IMR-90 (cell line): Measurements from ENCODE around the gene DLL1. TPM values are rescaled to one million over a fixed set of nuclear protein-coding genes. Genes with fewer than 3 reads are reported as not detected.
A peak's percentile ranks its signal among the peaks of the same experiment; 100 is the strongest.

Experiments used
- ATAC-seq: fragments of 200-7000 bp; cut with Tn5 transposase; 2 replicates; pipeline ENCODE4 v1.9.1; 2020; ENCODE audit warnings: low read depth, mild to moderate bottlenecking, moderate library complexity
- BruUV-seq: library from RNA; stranded (reverse); fragments of 400-500 nt; replicated peaks from 2 replicates; lab custom pipeline; 2021; lab: Mats Ljungman, UMichigan
- CTCF ChIA-PET: fragments of 300-600 bp; formaldehyde crosslinking; extraction: SDS; loops from one replicate; lab custom pipeline; 2021; ENCODE audit warnings: antibody characterized with exemption; lab: Yijun Ruan, JAX
- POLR2A ChIA-PET: fragments of 300-600 bp; sonication (Branson Sonifier 250); formaldehyde crosslinking; loops from one replicate; lab custom pipeline; 2022; ENCODE audit warnings: antibody characterized with exemption; ENCODE audit not compliant: unreplicated experiment; lab: Charles Lee
- DNase-seq: peaks from one replicate; pipeline ENCODE4 v3.0.0; 2013
- H2AFZ ChIP-seq: replicated peaks from 2 replicates; pipeline ENCODE3; 2013; ENCODE audit warnings: low read length, mild to moderate bottlenecking; ENCODE audit not compliant: poor library complexity
- H2AK5ac ChIP-seq: 2 replicates; pipeline ENCODE4 v1.6.1; 2013; ENCODE audit warnings: low read depth, low read length, inconsistent platforms
- H2AK9ac ChIP-seq: replicated peaks from 2 replicates; pipeline ENCODE3; 2013; ENCODE audit warnings: mild to moderate bottlenecking, low read depth, low read length, moderate library complexity; ENCODE audit not compliant: poor library complexity
- H2BK120ac ChIP-seq: 2 replicates; pipeline ENCODE4 v1.6.1; 2013; ENCODE audit warnings: low read depth, low read length, inconsistent platforms
- H2BK15ac ChIP-seq: 3 replicates; pipeline ENCODE4 v1.6.1; 2013; ENCODE audit warnings: low read depth, low read length, inconsistent platforms
- H2BK20ac ChIP-seq: 2 replicates; pipeline ENCODE4 v1.6.1; 2013; ENCODE audit warnings: low read depth, mild to moderate bottlenecking, inconsistent platforms, low read length, moderate library complexity
- H2BK5ac ChIP-seq: 2 replicates; pipeline ENCODE4 v1.6.1; 2013; ENCODE audit warnings: mild to moderate bottlenecking, low read depth, low read length, inconsistent platforms; ENCODE audit not compliant: poor library complexity, severe bottlenecking
- H3K14ac ChIP-seq: replicated peaks from 2 replicates; pipeline ENCODE4 v1.6.1; 2013; ENCODE audit warnings: low read depth, low read length, inconsistent platforms
- H3K18ac ChIP-seq: 2 replicates; pipeline ENCODE4 v1.6.1; 2013; ENCODE audit warnings: low read depth, low read length, control low read depth
- H3K23ac ChIP-seq: 2 replicates; pipeline ENCODE4 v1.6.1; 2013; ENCODE audit warnings: low read depth, low read length, inconsistent platforms
- H3K27ac ChIP-seq: 2 replicates; pipeline ENCODE4 v1.5.1; 2013; ENCODE audit warnings: mild to moderate bottlenecking, control low read depth, low read length; ENCODE audit not compliant: insufficient read depth
- H3K27me3 ChIP-seq: 2 replicates; pipeline ENCODE4 v1.6.1; 2013; ENCODE audit warnings: low read length; ENCODE audit not compliant: control insufficient read depth, insufficient read depth
- H3K36me3 ChIP-seq: 2 replicates; pipeline ENCODE4 v1.6.1; 2013; ENCODE audit warnings: low read length, mixed read lengths; ENCODE audit not compliant: control insufficient read depth, insufficient read depth
- H3K4ac ChIP-seq: 2 replicates; pipeline ENCODE4 v1.6.1; 2013; ENCODE audit warnings: low read depth, low read length, inconsistent platforms
- H3K4me1 ChIP-seq: 2 replicates; pipeline ENCODE4 v1.6.1; 2013; ENCODE audit warnings: low read length, mixed read lengths; ENCODE audit not compliant: control insufficient read depth, insufficient read depth
- H3K4me2 ChIP-seq: 2 replicates; pipeline ENCODE4 v1.6.1; 2013; ENCODE audit warnings: low read depth, mild to moderate bottlenecking, control low read depth, low read length, moderate library complexity
- H3K4me3 ChIP-seq: 2 replicates; pipeline ENCODE4 v1.5.1; 2013; ENCODE audit warnings: low read depth, mild to moderate bottlenecking, control low read depth, low read length, moderate library complexity; ENCODE audit not compliant: insufficient read depth
- H3K56ac ChIP-seq: 2 replicates; pipeline ENCODE4 v1.6.1; 2013; ENCODE audit warnings: low read length, inconsistent platforms; ENCODE audit not compliant: insufficient read depth; ENCODE audit errors: extremely low read depth
- H3K79me1 ChIP-seq, 2 experiments: 2 replicates each; pipeline ENCODE4 v1.6.1; 2013; ENCODE audit warnings: low read length in 2 of 2, inconsistent platforms in 1 of 2, low read depth in 1 of 2
- H3K9ac ChIP-seq: 2 replicates; pipeline ENCODE4 v1.6.1; 2013; ENCODE audit warnings: low read depth, low read length, control low read depth
- H3K9me1 ChIP-seq: 2 replicates; pipeline ENCODE4 v1.6.1; 2013; ENCODE audit warnings: low read length, inconsistent platforms; ENCODE audit not compliant: insufficient read depth
- H3K9me3 ChIP-seq: 2 replicates; pipeline ENCODE4 v1.6.1; 2013; ENCODE audit warnings: low read length; ENCODE audit not compliant: control insufficient read depth, insufficient read depth
- H4K20me1 ChIP-seq: 2 replicates; pipeline ENCODE4 v1.6.1; 2013; ENCODE audit warnings: low read length, inconsistent platforms; ENCODE audit not compliant: insufficient read depth
- H4K5ac ChIP-seq: 2 replicates; pipeline ENCODE4 v1.6.1; 2013; ENCODE audit warnings: mild to moderate bottlenecking, low read depth, low read length, control low read depth
- H4K8ac ChIP-seq, 2 experiments: 2 replicates each; pipeline ENCODE4 v1.6.1; 2013; ENCODE audit warnings: low read depth in 2 of 2, low read length in 2 of 2, control low read depth in 1 of 2, inconsistent platforms in 1 of 2
- H4K91ac ChIP-seq: 2 replicates; pipeline ENCODE4 v1.6.1; 2013; ENCODE audit warnings: low read depth, low read length, inconsistent platforms; ENCODE audit not compliant: insufficient read depth
- BHLHE40 ChIP-seq: fragments of 150-350 bp; IDR thresholded peaks from 2 replicates; pipeline ENCODE4 v1.6.1; 2016; ENCODE audit warnings: mild to moderate bottlenecking, low read depth, low read length
- CEBPB ChIP-seq: IDR thresholded peaks from 2 replicates; pipeline ENCODE4 v1.6.1; 2012; ENCODE audit warnings: low read depth, low read length, improper control_type of control experiment
- CHD1 ChIP-seq: IDR thresholded peaks from 2 replicates; pipeline ENCODE4 v1.6.1; 2012; ENCODE audit warnings: low read depth, low read length, improper control_type of control experiment
- CTCF ChIP-seq: conservative IDR thresholded peaks from 2 replicates; pipeline ENCODE4 v1.5.1; 2012; ENCODE audit warnings: mild to moderate bottlenecking, low read depth, low read length, improper control_type of control experiment
- ELK1 ChIP-seq: fragments of 150-350 bp; IDR thresholded peaks from 2 replicates; pipeline ENCODE4 v1.6.1; 2016; ENCODE audit warnings: low read depth, mild to moderate bottlenecking, low read length, moderate library complexity, borderline replicate concordance
- FOS ChIP-seq: fragments of 150-350 bp; IDR thresholded peaks from 2 replicates; pipeline ENCODE4 v1.6.1; 2016; ENCODE audit warnings: low read depth, low read length
- MAFK ChIP-seq: IDR thresholded peaks from 2 replicates; pipeline ENCODE4 v1.6.1; 2012; ENCODE audit warnings: low read depth, low read length, improper control_type of control experiment
- MAZ ChIP-seq: IDR thresholded peaks from 2 replicates; pipeline ENCODE4 v1.6.1; 2012; ENCODE audit warnings: low read depth, mild to moderate bottlenecking, low read length, improper control_type of control experiment, moderate library complexity, borderline replicate concordance
- MXI1 ChIP-seq: IDR thresholded peaks from 2 replicates; pipeline ENCODE4 v1.6.1; 2012; ENCODE audit warnings: low read depth, mild to moderate bottlenecking, low read length, moderate library complexity, borderline replicate concordance
- POLR2A ChIP-seq: IDR thresholded peaks from 2 replicates; pipeline ENCODE4 v1.6.1; 2012; ENCODE audit warnings: mild to moderate bottlenecking, low read depth, low read length
- RAD21 ChIP-seq: IDR thresholded peaks from 2 replicates; pipeline ENCODE4 v1.6.1; 2012; ENCODE audit warnings: low read length, improper control_type of control experiment
- RCOR1 ChIP-seq: IDR thresholded peaks from 2 replicates; pipeline ENCODE4 v1.6.1; 2012; ENCODE audit warnings: mild to moderate bottlenecking, low read length, improper control_type of control experiment; ENCODE audit not compliant: insufficient replicate concordance
- RFX5 ChIP-seq: IDR thresholded peaks from 2 replicates; pipeline ENCODE4 v1.8.0; 2012; ENCODE audit warnings: low read depth, mild to moderate bottlenecking, low read length, moderate library complexity
- SMC3 ChIP-seq: fragments of 150-350 bp; IDR thresholded peaks from 2 replicates; pipeline ENCODE4 v1.6.1; 2016; ENCODE audit warnings: low read depth, mild to moderate bottlenecking, antibody characterized with exemption, low read length, moderate library complexity
- USF2 ChIP-seq: fragments of 150-350 bp; IDR thresholded peaks from 2 replicates; pipeline ENCODE4 v1.6.1; 2017; ENCODE audit warnings: mild to moderate bottlenecking, antibody characterized with exemption, low read length, low read depth
- WGBS, 2 experiments: methylation state at CpG; one replicate each; pipeline versions ENCODE4 v1.1.5 to v1.1.7; 2013; ENCODE audit warnings: missing lambda C conversion rate in 2 of 2; ENCODE audit not compliant: insufficient read length in 1 of 2; ENCODE audit errors: extremely low coverage in 2 of 2; 5-methylcytosine and 5-hydroxymethylcytosine counted together
- dilution Hi-C: fragments of 300-500 bp; cut with HindIII; formaldehyde crosslinking; loops from one replicate; pipeline ENCODE4 v1.14.3; 2018; ENCODE audit warnings: low sequenced_read_pairs; ENCODE audit not compliant: unreplicated experiment
- in situ Hi-C: fragments of 300-500 bp; cut with MboI; formaldehyde crosslinking; loops from 3 replicates; pipeline ENCODE4 v1.14.3; 2019; ENCODE audit warnings: low sequenced_read_pairs, inconsistent platforms, mixed read lengths
- intact Hi-C: fragments of 100-400 bp; cut with micrococcal nuclease; formaldehyde crosslinking; loops from 2 replicates; pipeline ENCODE4 v1.10.0; 2022
- polyA plus RNA-seq, 3 experiments: library from polyadenylated mRNA; depleted of rRNA; stranded (reverse); fragments of >200 nt; gene quantifications; 2 replicates each; pipeline ENCODE4 v1.2.3, GENCODE V29; 2012; ENCODE audit warnings: low replicate concordance in 1 of 3
- total RNA-seq: library from RNA; depleted of rRNA; stranded (reverse); fragments of >200 nt; gene quantifications from 2 replicates; pipeline ENCODE4 v1.2.3, GENCODE V29; 2012

Gene DLL1
- total and polyA plus RNA-seq, 2 of the 4 experiments (the other 2 are of a cell fraction), result under 0.01 to 0.31 TPM

- ChIA-PET POLR2A (no interaction called here), CTCF (no interaction called here)
- in situ Hi-C loops (no loop called here), intact Hi-C loops (loop anchor here (10.0 kb wide), 1 partner anchor 462 kb away; no protein-coding TSS in a partner anchor), dilution Hi-C loops (no loop called here)
- Histone ChIP-seq H2BK15ac (no peak overlapping the region), H2BK20ac (no peak overlapping the region), H3K36me3 (no peaks in the 10 kb centered on the region), H3K79me1 (no peaks in the 10 kb centered on the region), H3K18ac (no peak overlapping the region), H3K4ac (no peak overlapping the region), H3K4me2 (no peak overlapping the region), H3K23ac (no peak overlapping the region), H2AFZ (peak overlapping the region; percentile 51), H2AK5ac (no peak overlapping the region), H3K56ac (no peak overlapping the region), H2AK9ac (no peak overlapping the region), H3K4me1 (peaks cover 4% of the 10 kb centered on the region; the same call in 1 of the 2 replicates), H3K27me3 (peaks cover 68% of the 10 kb centered on the region), H2BK120ac (no peak overlapping the region), H3K9ac (no peak overlapping the region), H3K9me3 (peaks cover 11% of the 10 kb centered on the region; the same call in 1 of the 2 replicates), H2BK5ac (no peak overlapping the region), H3K14ac (no peak overlapping the region), H3K9me1 (peaks cover 7% of the 10 kb centered on the region; the same call in 1 of the 2 replicates), H4K8ac (no peak overlapping the region), H4K20me1 (no peaks in the 10 kb centered on the region; the same call in 1 of the 2 replicates), H3K27ac (no peak overlapping the region), H4K5ac (no peak overlapping the region), H4K91ac (no peak overlapping the region), H3K4me3 (no peak overlapping the region)
- ATAC-seq, result no peak
- DNase-seq, result no peak
- no TSS peak for BruUV-seq
- WGBS, 2 experiments, result 23% methylated on average over 20 of the region's 67 CpGs; no CpG with 5 or more reads in 1 of the 2 experiments
- no peak for TF ChIP-seq USF2
- TF ChIP-seq RFX5, result no peak
- no peak for TF ChIP-seq MAZ
- TF ChIP-seq CTCF, result no peak
- no peak for TF ChIP-seq SMC3
- no peak for TF ChIP-seq MAFK
- no peak for TF ChIP-seq POLR2A
- TF ChIP-seq MXI1, result no peak
- no peak for TF ChIP-seq RAD21
- TF ChIP-seq CEBPB, result no peak
- TF ChIP-seq ELK1, result no peak
- no peak for TF ChIP-seq CHD1
- TF ChIP-seq BHLHE40, result no peak
- TF ChIP-seq RCOR1, result no peak
- TF ChIP-seq FOS, result no peak
Observed at GRCh38 chr6:170296746-170297575, 6.1 kb upstream of the DLL1 start.
